PFSK-1 (cell line): Measurements from ENCODE around the gene HSDL1.

Experiments used
- POLR2AphosphoS5 ChIP-seq: IDR thresholded peaks from 2 replicates; pipeline ENCODE4 v1.6.1; 2012; ENCODE audit warnings: low read depth, mild to moderate bottlenecking, control low read depth, low read length, moderate library complexity
- SIN3A ChIP-seq: IDR thresholded peaks from 2 replicates; pipeline ENCODE4 v1.6.1; 2012; ENCODE audit warnings: mild to moderate bottlenecking, low read length, moderate library complexity, borderline replicate concordance; ENCODE audit not compliant: insufficient read depth
- TF ChIP-seq, protein P1 (sequence below), 2 experiments: IDR thresholded peaks; 2 replicates each; pipeline versions ENCODE4 v1.6.1 to v1.8.0; 2011 to 2012; ENCODE audit warnings: low read depth in 2 of 2, low read length in 2 of 2, control low read depth in 1 of 2, inconsistent platforms in 1 of 2, mild to moderate bottlenecking in 1 of 2, moderate library complexity in 1 of 2; ENCODE audit not compliant: insufficient read depth in 1 of 2

GRCh38 chr16:84082835-84083569 is 62.0 kb downstream of the HSDL1 start:
- TF ChIP-seq, protein P1, sequence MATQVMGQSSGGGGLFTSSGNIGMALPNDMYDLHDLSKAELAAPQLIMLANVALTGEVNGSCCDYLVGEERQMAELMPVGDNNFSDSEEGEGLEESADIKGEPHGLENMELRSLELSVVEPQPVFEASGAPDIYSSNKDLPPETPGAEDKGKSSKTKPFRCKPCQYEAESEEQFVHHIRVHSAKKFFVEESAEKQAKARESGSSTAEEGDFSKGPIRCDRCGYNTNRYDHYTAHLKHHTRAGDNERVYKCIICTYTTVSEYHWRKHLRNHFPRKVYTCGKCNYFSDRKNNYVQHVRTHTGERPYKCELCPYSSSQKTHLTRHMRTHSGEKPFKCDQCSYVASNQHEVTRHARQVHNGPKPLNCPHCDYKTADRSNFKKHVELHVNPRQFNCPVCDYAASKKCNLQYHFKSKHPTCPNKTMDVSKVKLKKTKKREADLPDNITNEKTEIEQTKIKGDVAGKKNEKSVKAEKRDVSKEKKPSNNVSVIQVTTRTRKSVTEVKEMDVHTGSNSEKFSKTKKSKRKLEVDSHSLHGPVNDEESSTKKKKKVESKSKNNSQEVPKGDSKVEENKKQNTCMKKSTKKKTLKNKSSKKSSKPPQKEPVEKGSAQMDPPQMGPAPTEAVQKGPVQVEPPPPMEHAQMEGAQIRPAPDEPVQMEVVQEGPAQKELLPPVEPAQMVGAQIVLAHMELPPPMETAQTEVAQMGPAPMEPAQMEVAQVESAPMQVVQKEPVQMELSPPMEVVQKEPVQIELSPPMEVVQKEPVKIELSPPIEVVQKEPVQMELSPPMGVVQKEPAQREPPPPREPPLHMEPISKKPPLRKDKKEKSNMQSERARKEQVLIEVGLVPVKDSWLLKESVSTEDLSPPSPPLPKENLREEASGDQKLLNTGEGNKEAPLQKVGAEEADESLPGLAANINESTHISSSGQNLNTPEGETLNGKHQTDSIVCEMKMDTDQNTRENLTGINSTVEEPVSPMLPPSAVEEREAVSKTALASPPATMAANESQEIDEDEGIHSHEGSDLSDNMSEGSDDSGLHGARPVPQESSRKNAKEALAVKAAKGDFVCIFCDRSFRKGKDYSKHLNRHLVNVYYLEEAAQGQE (IDR thresholded peaks at IDR 0.05; ENCODE audit: insufficient read depth in 1 of 2, low read depth in 2 of 2, low read length in 2 of 2) = no peak
- no peak for TF ChIP-seq POLR2AphosphoS5
- no peak for TF ChIP-seq SIN3A
